Gastroesophageal sphincter (tissue), 4 donors: ENCODE measurements around the gene HK3. TPM values are rescaled to one million over a fixed set of nuclear protein-coding genes. Genes with fewer than 3 reads are reported as not detected.

ENCODE experiments used
- ATAC-seq: fragments of 150-250 bp; one replicate; pipeline ENCODE4 v1.9.1; 2016; ENCODE audit warnings: mild to moderate bottlenecking, moderate library complexity
- H3K27ac ChIP-seq, 4 donors: fragments of 200-600 bp; sonication (generic) in 3 of 4; 1 replicate in 3 of 4; 2 replicates in 1 of 4; pipeline ENCODE4 v1.5.1; 2016 to 2019
- H3K27me3 ChIP-seq: fragments of 200-600 bp; sonication (generic); one replicate; pipeline ENCODE4 v1.5.1; 2019
- H3K36me3 ChIP-seq, 2 donors: fragments of 200-600 bp; sonication (generic); one replicate each; pipeline ENCODE4 v1.5.1; 2019; ENCODE audit warnings: control low read depth in 1 of 2
- H3K4me1 ChIP-seq, 3 donors: fragments of 200-600 bp; sonication (generic); 1 replicate in 2 of 3; 2 replicates in 1 of 3; pipeline ENCODE4 v1.5.1; 2016 to 2019; ENCODE audit warnings: control low read depth in 2 of 3
- H3K4me3 ChIP-seq, 2 donors: fragments of 200-600 bp; sonication (generic); one replicate each; pipeline ENCODE4 v1.5.1; 2019; ENCODE audit warnings: mild to moderate bottlenecking in 1 of 2, moderate library complexity in 1 of 2
- H3K9me3 ChIP-seq, 3 donors: fragments of 200-600 bp; sonication (generic); one replicate each; pipeline ENCODE4 v1.5.1; 2017 to 2019; ENCODE audit warnings: control low read depth in 2 of 3
- EP300 ChIP-seq: sonication (generic); formaldehyde crosslinking; IDR thresholded peaks from one replicate; pipeline ENCODE4 v1.6.1; 2017; ENCODE audit warnings: antibody characterized with exemption, mild to moderate bottlenecking
- POLR2A ChIP-seq, 2 donors: fragments of 450-650 bp; IDR thresholded peaks; one replicate each; pipeline ENCODE4 v1.6.1; 2017; ENCODE audit warnings: antibody characterized with exemption in 2 of 2, mild to moderate bottlenecking in 2 of 2, moderate library complexity in 1 of 2
- POLR2AphosphoS5 ChIP-seq: sonication (generic); formaldehyde crosslinking; IDR thresholded peaks from one replicate; pipeline ENCODE4 v1.6.1; 2017; ENCODE audit warnings: antibody characterized with exemption
- WGBS, 2 donors: methylation state at CpG; one replicate each; pipeline ENCODE4 v1.1.5; 2018; ENCODE audit warnings: low coverage in 1 of 2; 5-methylcytosine and 5-hydroxymethylcytosine counted together
- total RNA-seq, 4 donors: library from RNA; depleted of rRNA; stranded (reverse); fragments of >200 nt; gene quantifications; one replicate each; pipeline ENCODE4 v1.1.0, GENCODE V29; 2016
- TF ChIP-seq, protein P1 (sequence below), 4 experiments: fragments of 200-600 bp in 2 of 4; fragments of 450-650 bp in 2 of 4; sonication (generic) in 1 of 4; IDR thresholded peaks; one replicate each; pipeline ENCODE4 v1.5.1; 2017 to 2019; ENCODE audit warnings: antibody characterized with exemption in 4 of 4, mild to moderate bottlenecking in 2 of 4, moderate library complexity in 2 of 4

The HK3 gene
- total RNA-seq, 4 donors from 2014 or later = 3.4 to 11.5 (median 8.1) TPM

GRCh38 chr5:176884571-176884890 is 14.6 kb downstream of the HK3 start:
- no peaks in the 10 kb centered on the region for H3K36me3 ChIP-seq

DNA sequence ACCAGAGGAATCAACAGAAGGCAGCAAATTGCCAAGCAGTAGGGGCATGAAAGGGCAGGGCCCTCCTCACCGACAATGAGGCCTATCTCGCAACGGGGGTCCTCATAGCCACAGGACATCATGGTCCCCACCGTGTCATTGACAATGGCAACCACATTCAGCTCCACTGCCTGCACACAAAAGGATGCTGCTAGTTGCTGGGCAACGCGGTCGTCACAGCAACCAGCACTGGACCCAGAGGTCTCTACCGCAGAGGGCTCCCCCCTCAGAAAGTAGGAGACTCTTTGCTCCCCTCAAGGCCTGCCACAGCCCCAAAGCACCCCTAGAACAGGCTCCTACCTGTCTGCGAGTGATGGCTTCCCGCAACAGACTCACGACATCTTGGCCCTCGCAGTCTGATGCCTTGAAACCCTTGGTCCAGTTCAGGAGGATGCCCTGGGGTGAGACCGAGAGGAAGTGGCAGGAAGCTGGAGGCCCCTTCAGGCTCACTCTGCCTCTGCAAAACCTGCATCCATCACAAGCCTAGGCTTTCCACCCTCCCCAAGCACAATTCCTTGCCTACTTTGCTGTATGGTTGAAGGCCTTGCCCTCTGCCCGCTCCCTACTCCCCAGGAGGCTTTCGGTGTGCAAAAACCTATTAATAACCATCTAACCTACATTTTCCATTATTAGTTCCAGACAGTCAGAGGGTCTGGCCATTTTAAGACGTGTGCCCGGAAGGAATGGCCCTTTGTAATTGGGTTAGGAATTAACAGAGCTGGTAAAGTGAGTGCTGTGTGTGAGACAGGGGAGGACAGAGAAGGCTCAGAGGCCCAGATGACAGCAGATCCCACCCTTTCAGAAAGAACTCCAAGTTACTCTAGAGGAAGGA is 15.2 kb downstream of the HK3 start:
- ATAC-seq = no peak
- Histone ChIP-seq H3K4me1 (no peaks in the 10 kb centered on the region), H3K27me3 (peaks cover 12% of the 10 kb centered on the region), H3K9me3 (no peaks in the 10 kb centered on the region), H3K27ac (no peak overlapping the region), H3K36me3 (no peaks in the 10 kb centered on the region), H3K4me3 (no peak overlapping the region)
- TF ChIP-seq POLR2AphosphoS5 (no peak), EP300 (no peak), POLR2A (IDR thresholded peaks at IDR 0.05) (no peak)
- TF ChIP-seq, protein P1, sequence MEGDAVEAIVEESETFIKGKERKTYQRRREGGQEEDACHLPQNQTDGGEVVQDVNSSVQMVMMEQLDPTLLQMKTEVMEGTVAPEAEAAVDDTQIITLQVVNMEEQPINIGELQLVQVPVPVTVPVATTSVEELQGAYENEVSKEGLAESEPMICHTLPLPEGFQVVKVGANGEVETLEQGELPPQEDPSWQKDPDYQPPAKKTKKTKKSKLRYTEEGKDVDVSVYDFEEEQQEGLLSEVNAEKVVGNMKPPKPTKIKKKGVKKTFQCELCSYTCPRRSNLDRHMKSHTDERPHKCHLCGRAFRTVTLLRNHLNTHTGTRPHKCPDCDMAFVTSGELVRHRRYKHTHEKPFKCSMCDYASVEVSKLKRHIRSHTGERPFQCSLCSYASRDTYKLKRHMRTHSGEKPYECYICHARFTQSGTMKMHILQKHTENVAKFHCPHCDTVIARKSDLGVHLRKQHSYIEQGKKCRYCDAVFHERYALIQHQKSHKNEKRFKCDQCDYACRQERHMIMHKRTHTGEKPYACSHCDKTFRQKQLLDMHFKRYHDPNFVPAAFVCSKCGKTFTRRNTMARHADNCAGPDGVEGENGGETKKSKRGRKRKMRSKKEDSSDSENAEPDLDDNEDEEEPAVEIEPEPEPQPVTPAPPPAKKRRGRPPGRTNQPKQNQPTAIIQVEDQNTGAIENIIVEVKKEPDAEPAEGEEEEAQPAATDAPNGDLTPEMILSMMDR (IDR thresholded peaks at IDR 0.05) = no peak
- WGBS, 2 donors = 92% methylated on average over 2 of the region's 17 CpGs; no CpG with 5 or more reads in 1 of the 2 donors

More at GRCh38 chr5:176884571-176884890, 14.6 kb downstream of the HK3 start:
- Histone ChIP-seq H3K27ac (no peak overlapping the region), H3K27me3 (peaks cover 7% of the 10 kb centered on the region), H3K4me3 (no peak overlapping the region), H3K4me1 (no peaks in the 10 kb centered on the region), H3K9me3 (no peaks in the 10 kb centered on the region)
- TF ChIP-seq, protein P1 (IDR thresholded peaks at IDR 0.05) = no peak
- TF ChIP-seq POLR2A (IDR thresholded peaks at IDR 0.05) (no peak), EP300 (no peak), POLR2AphosphoS5 (no peak)
- 38 to 68% methylated on average over 3 to 4 of the region's 4 CpGs for WGBS, 2 donors
- ATAC-seq = no peak

GRCh38 chr5:176882567-176882903 is 16.6 kb downstream of the HK3 start:
- no peaks in the 10 kb centered on the region for H3K36me3 ChIP-seq
- H3K27me3 ChIP-seq = peaks cover 26% of the 10 kb centered on the region
- TF ChIP-seq POLR2A (IDR thresholded peaks at IDR 0.05) (no peak), POLR2AphosphoS5 (no peak), EP300 (no peak)
- TF ChIP-seq, protein P1 (IDR thresholded peaks at IDR 0.05) = no peak
- no peaks in the 10 kb centered on the region for H3K4me1 ChIP-seq
- no peak overlapping the region for H3K4me3 ChIP-seq
- WGBS, 2 donors = no CpG with 5 or more reads among the region's 6 CpGs
- no peak overlapping the region for H3K27ac ChIP-seq
- ATAC-seq = no peak
- no peaks in the 10 kb centered on the region for H3K9me3 ChIP-seq

- ATAC-seq = no peak
- Histone ChIP-seq H3K36me3 (no peaks in the 10 kb centered on the region), H3K9me3 (no peaks in the 10 kb centered on the region), H3K4me1 (no peaks in the 10 kb centered on the region), H3K4me3 (no peak overlapping the region), H3K27ac (no peak overlapping the region), H3K27me3 (peaks cover 32% of the 10 kb centered on the region)
- WGBS, 2 donors = 92% methylated on average over 7 to 14 of the region's 25 CpGs
- TF ChIP-seq EP300 (no peak), POLR2A (IDR thresholded peaks at IDR 0.05) (no peak), POLR2AphosphoS5 (no peak)
- TF ChIP-seq, protein P1 (IDR thresholded peaks at IDR 0.05) = no peak
Measured at GRCh38 chr5:176881816-176882566, 17.2 kb downstream of the HK3 start.
